Tongue (tissue), 2 donors: Measurements from ENCODE around the gene RHOH. TPM values are rescaled to one million over a fixed set of nuclear protein-coding genes. Genes with fewer than 3 reads are reported as not detected.
A peak's percentile ranks its signal among the peaks of the same experiment; 100 is the strongest.

Experiments
- DNase-seq: peaks from one replicate; pipeline ENCODE4 v3.0.0-alpha.2; 2015
- total RNA-seq: library from RNA; depleted of rRNA; stranded (reverse); fragments of >200 nt; gene quantifications from one replicate; pipeline ENCODE4 v1.2.3, GENCODE V29; 2014

The RHOH gene
- total RNA-seq, 1 donor from 2014 or later = 0.62 TPM

- peak; percentile 50 for DNase-seq
Observed at GRCh38 chr4:40190019-40190418, 6.8 kb upstream of the RHOH start.

GRCh38 chr4:40190465-40190864, 6.4 kb upstream of the RHOH start:
- DNase-seq = no peak

- no peak for DNase-seq
Observed at GRCh38 chr4:40190880-40191815, 5.7 kb upstream of the RHOH start.

GRCh38 chr4:40192114-40193015, 4.5 kb upstream of the RHOH start:
- no peak for DNase-seq

GRCh38 chr4:40193016-40193571, 3.7 kb upstream of the RHOH start:
- no peak for DNase-seq

GRCh38 chr4:40193578-40193977, 3.3 kb upstream of the RHOH start:
- no peak for DNase-seq

- no peak for DNase-seq
Observed at GRCh38 chr4:40194602-40195161, 2.1 kb upstream of the RHOH start.

GRCh38 chr4:40195182-40196177, 1.4 kb upstream of the RHOH start:
- DNase-seq = no peak

- no peak for DNase-seq
Observed at GRCh38 chr4:40196272-40196671, 559 bp upstream of the RHOH start.

GRCh38 chr4:40197879-40198689, 1.3 kb downstream of the RHOH start:
- no peak for DNase-seq

- DNase-seq = no peak
Observed at GRCh38 chr4:40199179-40199670, 2.4 kb downstream of the RHOH start.

GRCh38 chr4:40199999-40200874, 3.4 kb downstream of the RHOH start:
- DNase-seq = no peak

- no peak for DNase-seq
Observed at GRCh38 chr4:40200875-40201801, 4.3 kb downstream of the RHOH start.

- DNase-seq = no peak
Observed at GRCh38 chr4:40201898-40202297, 5.1 kb downstream of the RHOH start.

- no peak for DNase-seq
Observed at GRCh38 chr4:40202474-40202873, 5.6 kb downstream of the RHOH start.

- no peak for DNase-seq
Observed at GRCh38 chr4:40204507-40205258, 7.9 kb downstream of the RHOH start.
